Midbrain (tissue), 1 donor: ENCODE results near the gene PNCK.
A peak's percentile ranks its signal among the peaks of the same experiment; 100 is the strongest.
"Not testable (repeated sequence)": the region's sequence is repeated elsewhere in the genome, so short reads cannot be mapped to it uniquely, and the experiment has no call there.

Experiments used
- DNase-seq: peaks from one replicate; lab custom pipeline; 2025; lab: John Stamatoyannopoulos, UW

The PNCK gene

DNA sequence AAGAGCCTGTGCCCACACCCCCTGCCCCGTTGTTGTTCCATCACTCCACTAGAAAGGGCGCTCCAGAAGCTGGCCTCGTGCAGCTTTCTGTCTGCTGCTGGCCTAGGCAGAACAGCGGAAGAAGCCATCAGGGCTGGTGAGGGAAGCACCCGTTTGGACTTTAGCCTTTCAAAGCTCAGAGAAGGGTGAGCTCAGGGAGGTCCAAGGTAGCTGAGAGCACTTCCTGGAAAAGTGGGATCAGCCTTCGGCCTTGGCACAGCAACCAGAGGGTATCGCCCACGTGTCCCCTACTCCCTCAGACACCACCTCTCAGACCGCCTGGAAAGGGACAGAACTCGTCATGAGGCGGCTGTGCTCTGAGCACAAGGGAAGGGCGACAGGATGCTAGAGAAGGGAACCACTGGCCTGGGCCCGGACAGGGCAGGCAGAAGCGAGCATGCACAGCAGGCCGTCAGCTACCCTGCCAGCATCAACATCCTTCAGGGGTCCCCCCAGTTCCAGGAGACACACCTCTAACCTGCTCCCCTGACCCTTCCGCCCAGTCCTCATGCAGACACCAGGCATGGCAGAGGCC is 25.7 kb upstream of the PNCK start:
- not testable (repeated sequence) for DNase-seq

DNA sequence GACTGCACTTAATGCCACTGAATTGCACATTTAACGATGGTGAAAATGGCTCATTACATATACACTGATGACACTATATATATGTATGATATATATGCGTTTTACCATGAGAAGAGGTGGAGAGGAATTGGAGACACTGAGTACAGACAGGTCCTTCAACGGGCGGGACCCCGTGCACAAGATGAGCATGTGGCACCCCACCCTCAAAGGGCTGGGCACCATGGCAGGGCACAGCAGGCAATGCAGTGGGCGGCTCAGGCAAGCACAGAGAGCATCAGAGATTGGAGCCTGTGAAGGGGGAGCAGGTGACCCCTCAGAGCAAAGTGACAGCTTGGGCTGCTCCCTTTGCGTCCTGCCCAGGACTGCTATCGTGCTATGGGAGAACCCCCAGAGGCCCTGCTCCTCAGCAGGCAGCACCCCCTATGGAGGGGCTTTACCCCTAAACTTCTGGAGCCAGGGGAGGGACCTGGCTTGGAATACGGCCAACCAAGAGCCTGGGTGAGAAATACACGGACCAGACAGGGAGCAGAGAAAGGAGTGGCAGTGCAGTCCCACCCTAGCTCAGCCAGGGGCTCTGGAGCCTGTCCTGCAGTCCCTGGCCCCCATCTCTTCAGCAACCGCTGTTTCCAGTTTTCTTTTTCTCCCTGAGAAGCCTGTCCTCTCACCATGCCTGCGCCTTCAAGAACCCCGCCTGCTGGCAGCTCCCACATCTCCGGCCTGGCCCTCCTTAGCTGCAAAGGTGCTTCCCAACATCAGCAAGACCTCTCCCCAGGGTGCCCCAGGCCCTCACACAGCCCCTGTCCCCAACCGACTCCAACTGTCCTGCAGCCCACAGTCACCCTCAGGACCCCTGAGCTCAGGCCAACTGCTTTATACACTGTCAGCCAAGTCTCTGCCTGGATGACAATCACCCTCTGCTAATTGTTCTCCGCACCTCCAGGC is 24.6 kb upstream of the PNCK start:
- DNase-seq = no peak

DNA sequence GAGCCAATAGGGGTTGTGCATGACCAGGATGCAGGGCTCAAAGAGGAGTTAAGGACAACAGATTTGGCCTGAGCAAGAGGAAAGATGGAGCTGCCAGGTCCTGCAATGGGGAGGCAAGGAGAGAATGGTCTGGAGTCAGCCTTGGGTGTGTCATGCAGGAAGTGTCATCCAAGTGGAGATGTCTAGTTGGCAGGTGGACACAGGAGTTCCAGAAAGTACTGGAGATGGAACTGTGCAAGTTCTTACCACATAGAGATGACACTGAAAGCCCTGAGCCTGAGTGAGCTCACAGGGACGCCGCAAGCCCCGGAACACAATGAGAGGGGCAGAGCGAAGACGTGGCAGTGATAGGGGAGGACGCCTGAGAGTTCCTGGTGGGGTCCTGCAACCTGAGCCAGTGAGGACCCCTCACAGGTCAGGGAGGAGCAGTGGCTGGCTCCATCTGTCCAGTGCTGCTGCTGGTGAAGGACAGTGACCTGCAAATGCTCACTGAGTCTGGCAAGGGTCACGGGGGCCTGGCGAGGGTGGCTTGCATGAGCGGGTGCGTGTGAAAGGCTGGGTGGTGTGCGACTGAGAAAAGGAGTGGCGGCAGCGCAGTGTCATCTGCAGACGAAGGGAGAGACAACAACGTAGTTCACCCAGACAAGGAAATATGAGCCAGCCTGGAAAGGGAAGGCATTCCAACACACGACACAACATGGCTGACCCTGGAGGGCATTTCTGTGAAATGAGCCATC is 23.5 kb upstream of the PNCK start:
- DNase-seq = not testable (repeated sequence)

DNA sequence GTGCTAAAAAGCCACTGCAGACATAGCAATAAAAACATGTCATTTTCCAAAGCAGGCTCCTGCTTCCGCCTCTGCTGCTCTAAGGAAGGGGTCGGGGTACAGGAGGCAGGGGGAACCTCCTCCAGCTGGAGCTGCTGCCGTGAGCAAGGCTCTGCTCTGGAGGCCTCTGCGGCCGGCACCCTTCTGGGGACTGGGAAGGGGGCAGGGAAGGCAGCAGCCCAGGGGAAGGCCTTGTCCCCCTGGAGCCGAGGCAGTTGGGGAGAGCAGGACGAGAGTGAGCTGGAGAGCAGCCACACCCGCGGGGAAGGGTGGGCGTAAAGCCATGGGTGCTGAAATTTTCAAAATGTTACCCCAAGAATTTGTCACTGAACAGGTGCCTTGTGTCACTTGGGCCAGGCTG is 22.9 kb upstream of the PNCK start:
- DNase-seq = not testable (repeated sequence)

DNA sequence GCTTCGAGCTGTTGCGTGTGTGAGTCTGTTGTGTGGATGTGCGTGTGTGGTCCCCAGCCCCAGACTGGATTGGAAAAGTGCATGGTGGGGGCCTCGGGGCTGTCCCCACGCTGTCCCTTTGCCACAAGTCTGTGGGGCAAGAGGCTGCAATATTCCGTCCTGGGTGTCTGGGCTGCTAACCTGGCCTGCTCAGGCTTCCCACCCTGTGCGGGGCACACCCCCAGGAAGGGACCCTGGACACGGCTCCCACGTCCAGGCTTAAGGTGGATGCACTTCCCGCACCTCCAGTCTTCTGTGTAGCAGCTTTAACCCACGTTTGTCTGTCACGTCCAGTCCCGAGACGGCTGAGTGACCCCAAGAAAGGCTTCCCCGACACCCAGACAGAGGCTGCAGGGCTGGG is 22.5 kb upstream of the PNCK start:
- no peak for DNase-seq

DNA sequence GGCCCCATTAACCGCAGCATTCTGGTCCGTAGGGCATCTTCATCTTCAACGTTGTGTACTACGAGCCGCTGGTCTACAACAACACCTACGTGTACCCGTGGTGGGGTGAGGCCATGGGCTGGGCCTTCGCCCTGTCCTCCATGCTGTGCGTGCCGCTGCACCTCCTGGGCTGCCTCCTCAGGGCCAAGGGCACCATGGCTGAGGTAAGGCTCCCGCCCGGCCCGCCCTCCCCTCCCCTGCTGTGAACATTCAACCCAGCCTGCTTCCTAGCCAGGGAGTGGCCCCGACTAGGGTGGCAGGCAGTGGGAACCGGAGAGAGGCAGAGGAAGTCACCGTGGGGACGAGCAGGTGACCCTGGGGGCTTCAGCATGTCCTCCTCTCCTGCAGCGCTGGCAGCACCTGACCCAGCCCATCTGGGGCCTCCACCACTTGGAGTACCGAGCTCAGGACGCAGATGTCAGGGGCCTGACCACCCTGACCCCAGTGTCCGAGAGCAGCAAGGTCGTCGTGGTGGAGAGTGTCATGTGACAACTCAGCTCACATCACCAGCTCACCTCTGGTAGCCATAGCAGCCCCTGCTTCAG is 21.2 kb upstream of the PNCK start:
- no peak for DNase-seq

DNA sequence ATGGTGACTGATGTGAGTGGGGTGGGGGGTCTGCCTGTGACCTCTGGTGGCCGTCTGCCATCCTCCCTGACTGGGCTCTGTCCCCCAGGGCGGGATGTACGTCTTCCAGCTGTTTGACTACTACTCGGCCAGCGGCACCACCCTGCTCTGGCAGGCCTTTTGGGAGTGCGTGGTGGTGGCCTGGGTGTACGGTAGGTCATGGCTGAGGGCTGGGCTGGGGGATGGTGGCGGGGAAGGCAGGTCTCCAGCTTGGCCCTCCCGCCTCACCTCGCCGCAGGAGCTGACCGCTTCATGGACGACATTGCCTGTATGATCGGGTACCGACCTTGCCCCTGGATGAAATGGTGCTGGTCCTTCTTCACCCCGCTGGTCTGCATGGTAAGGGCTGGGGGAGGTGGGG is 20.6 kb upstream of the PNCK start:
- not testable (repeated sequence) for DNase-seq

DNA sequence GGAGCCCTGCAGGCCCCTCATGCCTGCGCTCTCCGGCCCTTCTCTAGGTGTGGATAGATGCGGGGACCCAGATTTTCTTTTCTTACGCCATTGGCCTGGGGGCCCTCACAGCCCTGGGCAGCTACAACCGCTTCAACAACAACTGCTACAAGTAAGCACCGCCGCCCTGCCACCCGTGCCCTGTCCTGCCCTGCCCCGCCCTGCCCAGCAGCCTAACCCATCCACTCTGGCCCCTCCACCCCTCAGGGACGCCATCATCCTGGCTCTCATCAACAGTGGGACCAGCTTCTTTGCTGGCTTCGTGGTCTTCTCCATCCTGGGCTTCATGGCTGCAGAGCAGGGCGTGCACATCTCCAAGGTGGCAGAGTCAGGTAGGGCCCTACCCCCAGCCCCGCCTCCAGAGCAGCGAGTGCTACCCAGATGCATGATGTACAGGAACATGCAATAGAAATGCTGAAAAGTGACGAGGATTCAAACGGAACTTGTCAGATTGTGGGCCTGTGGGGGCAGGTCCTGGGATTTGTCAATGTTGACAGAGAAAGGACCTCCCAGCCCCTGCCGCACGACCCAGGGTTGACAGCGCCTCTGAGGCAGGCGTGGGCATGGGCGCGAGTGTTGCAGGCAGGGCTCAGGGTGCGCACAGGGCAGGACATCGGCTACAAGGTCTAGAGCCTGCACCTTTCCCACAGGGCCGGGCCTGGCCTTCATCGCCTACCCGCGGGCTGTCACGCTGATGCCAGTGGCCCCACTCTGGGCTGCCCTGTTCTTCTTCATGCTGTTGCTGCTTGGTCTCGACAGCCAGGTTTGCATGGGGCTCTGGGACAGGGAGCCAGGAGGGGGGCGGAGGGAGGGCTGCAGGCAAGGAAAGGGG is 19.8 kb upstream of the PNCK start:
- DNase-seq = no peak

DNA sequence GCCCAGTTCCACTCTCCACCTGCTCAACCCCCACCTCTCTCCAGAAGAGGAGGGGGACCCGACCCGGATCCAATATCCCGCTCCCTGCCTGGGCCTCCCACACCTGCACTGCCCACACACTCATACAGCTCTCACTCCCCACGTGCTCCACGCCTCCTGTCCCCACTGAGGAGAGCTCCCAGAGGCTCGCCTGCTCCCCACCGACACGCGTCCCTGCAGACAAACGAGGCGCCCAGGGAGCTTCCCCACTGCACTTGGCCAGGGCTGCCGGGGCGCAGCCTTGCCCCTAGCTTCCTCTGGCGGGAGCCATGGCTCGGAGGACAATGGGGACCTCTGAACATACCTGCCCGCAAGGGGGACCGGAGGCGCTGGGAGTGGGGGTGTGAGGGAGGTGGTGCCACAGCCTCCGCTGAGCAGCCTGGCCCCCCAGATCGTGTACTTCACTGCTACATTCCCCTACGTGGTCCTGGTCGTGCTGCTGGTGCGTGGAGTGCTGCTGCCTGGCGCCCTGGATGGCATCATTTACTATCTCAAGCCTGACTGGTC is 19.1 kb upstream of the PNCK start:
- DNase-seq = no peak

DNA sequence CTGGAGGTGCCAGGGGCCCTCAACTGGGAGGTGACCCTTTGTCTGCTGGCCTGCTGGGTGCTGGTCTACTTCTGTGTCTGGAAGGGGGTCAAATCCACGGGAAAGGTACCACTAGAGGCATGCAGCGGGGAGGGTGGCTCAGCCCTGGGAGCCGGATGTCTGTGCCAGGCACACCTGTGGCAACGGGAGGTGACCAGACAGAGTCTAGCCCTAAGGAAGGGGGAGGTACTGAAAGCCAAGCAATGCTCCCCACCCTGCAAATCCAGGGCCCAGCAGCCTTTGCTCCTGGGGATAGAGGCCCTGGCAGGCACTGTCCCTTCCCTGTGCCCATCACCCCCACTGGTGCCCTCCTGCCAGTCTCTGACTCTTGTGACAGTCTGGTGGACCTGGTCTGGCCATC is 18.4 kb upstream of the PNCK start:
- no peak for DNase-seq

DNA sequence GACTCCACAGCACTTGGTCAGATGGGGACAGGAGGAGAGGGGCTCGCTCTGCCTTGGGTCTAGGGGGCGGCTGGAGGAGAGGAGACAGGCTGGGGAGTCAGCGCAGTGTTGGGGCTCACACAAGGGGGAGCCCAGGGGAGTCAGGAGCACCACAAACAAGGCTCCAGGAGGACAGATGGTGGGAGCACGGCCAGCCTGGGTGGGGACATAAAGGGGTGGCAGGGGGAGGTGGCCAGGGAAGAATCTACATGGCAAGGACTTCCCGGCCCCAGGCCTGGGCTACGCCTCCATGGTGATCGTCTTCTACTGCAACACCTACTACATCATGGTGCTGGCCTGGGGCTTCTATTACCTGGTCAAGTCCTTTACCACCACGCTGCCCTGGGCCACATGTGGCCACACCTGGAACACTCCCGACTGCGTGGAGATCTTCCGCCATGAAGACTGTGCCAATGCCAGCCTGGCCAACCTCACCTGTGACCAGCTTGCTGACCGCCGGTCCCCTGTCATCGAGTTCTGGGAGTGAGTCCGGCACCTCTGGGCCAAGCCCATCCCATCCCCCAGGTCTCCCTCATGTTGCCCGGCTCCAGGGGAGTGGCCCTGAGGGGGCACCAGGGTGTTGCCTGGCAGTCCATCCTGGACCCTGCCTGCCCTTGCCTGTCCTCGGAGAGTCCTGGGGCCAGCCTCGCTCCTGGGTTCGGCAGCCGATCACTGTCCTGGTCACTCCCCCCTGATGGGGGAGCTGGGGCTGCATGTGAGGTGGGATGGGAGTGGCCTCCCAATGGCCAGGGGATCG is 17.6 kb upstream of the PNCK start:
- DNase-seq = not testable (repeated sequence)

DNA sequence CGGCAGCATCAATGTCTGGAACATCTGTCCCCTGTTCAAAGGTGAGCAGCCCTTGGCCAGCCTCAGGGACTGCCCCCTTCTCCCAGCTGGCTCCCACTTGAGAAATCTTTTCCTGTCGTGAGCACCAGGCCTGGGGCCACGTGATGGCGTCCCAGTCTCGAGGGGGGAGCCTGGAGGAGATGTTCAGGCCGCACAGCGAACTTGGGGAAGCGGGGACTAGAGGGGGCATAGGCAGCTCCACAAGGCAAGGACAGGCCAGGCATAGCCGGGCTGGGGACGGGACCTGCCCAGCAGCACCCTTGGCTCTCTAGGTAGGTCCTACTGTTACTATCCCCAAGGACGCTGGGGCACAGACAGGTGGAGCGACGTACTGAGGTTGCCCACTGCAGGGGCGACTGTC is 16.9 kb upstream of the PNCK start:
- DNase-seq = no peak

DNA sequence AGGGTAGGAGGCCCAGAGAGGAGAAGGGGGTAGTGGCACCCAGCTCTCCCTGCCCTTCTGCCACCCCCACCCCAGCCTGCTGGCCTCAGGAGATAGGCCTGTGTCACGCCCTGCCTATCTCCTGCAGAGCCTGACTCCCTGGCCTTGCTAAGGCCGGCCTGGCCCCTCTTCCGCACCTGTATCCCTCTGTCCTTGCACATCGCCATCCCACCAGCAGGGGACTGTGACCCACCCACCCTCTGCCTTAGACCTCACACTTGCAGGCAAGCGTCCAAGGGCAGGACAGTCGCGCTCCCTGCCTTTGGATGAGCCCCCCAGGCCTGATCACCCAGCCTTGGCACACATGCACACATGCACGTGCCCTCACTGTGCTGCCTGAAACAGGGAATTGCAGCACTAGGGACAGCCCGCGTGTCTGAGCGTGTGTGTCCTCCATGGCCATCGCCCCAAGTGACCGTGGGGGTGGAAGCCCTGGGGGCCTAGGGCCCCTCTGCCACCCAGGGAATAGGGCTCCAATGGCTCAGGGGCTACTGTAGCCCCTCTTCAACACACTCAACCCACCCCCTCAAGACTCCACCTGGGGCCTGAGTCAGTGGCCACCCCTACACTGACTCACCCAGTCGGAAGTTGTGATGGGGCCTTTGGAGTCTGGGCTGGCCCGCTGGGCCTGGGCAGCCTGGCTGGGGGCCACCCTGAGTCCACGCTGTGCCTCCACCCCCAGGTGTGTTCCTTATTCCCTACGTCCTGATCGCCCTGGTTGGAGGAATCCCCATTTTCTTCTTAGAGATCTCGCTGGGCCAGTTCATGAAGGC is 16.2 kb upstream of the PNCK start:
- no peak for DNase-seq

DNA sequence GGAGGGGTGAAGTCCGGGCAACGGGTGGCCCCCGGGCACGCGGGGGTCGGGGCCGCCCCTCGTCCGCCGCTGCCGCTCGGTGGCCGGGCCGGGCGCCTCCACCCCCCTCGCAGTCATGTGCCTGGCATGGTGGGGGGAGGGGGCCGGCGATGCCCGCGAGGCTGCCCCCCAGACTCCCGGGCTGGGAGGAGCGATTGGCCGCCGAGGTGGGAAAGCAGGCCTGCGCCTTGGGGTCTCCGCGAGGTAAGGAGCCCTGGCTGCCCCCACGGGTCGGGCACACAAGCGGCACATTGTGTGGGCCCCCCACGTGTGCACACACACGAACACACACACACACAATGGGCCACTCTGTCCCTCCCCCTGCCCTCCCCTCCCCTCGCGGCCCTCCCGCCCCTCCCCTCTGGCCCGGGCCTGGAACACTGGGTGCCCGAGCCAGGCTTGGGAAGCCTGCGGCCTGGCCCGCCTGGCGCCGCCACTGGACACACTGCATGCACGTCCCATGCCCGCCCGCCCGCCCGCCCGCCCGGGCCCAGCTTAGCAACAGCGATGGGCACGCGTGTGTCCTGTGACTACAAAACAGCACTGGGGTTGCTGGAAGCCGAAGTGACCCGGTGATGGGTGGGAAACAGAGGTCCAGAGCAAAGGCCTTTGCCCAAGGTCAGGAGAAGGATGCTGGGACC is 15.4 kb upstream of the PNCK start:
- DNase-seq = peak; percentile 76

DNA sequence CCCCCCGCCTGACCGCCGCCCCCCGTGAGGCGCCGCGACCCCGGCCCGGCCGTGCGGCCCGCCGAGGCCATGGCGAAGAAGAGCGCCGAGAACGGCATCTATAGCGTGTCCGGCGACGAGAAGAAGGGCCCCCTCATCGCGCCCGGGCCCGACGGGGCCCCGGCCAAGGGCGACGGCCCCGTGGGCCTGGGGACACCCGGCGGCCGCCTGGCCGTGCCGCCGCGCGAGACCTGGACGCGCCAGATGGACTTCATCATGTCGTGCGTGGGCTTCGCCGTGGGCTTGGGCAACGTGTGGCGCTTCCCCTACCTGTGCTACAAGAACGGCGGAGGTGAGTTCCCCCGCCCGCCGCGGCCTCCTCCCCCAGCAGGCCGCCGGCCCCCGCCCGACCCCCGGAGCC is 14.9 kb upstream of the PNCK start:
- DNase-seq = no peak

DNA sequence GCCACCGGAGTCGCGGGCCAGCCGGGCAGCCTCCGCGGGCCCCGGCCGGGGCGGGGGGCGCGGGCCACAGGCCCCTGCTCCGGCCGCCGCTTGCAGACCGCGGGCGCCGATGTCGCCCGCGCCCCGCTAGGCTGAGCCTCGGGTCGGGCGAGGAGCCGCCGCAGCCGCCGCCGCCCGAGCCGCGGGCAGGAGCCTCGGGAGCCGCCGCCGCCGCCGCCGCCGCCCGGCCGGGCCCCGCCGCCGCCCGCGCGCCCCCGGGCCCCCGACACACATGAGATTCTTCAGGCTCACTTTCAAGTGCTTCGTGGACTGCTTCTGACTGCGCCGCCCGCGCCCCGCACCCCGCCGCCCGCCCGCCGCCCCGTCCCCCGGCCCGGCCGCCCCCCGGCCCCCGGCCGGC is 14.5 kb upstream of the PNCK start:
- DNase-seq = no peak

DNA sequence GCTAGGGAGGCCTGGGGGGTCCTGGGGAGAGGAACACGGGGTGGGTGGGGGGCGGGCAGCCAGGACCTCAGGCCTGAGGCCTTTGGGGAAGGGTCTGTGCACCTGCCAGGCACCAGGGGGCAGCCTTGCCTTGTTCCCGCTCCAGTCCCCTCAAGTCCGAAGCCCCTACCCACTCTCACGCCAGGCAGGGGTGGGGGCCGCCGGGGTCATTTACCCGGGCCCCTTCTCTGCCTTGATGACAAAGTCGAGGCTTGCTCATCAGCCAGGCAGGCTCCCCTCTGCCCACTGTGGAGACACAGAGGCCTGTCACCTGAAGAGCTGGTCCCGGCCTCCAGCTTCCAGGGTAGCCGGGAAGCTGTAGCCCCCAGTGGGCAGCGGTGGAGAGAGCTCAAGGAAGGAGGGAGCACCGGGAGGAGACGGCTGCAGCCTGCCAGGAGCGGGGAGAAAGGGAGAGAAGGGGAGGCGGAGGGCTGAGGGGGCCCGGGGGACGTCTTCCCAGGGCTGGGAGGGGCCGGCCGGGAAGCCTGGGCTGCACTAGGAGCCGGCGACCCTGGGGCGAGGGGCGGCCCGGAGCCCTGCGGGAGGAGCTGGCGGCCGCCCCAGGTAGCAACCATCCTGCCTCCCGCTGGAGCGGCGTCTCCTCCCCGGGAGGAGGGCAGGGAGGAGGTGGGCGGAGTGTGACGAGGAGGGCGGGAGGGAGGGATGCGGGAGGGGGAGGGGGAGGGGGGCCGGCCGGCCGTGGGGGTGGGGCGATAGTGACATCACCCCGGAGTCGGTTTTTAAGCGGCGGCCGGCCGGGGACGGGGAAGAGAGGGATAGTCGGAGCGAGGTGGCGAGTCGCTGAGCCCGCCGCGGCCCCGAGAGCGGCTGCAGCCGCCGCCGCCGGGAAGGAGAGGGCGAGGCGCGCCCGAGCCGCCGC is 13.8 kb upstream of the PNCK start, which contains the start of gene SLC6A8:
TSS of gene SLC6A8 (plus strand) at position 806 of the 919 bp plus-strand sequence. CDS start 649 bp downstream, outside the sequence.
- DNase-seq = peak; percentile 69

DNA sequence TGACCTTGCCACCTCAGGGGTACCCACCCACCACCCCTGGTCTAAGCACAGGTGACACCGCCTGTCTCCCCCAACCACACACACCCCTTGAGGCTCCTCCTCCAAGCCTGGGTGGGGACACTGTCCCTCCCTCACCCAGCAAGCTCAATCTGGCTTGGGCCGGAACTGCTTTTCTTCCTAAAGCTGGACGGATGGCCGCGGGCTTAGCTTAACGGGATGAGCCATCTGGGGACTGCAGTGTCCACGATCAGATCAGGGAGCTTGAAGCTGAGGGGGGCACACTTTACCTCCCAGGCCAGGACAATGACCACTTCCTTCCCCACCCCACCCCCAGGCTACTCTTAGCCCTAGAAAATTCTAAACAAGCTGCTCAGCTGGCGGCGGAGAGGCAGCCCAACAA is 13.1 kb upstream of the PNCK start:
- DNase-seq = no peak
